HAP-1 (cell line): ENCODE data around the gene ATP13A4.

Experiments
- DNase-seq, 2 experiments: peaks; one replicate each; pipeline ENCODE4 v3.0.0-alpha.2; 2016 to 2020; ENCODE audit warnings: low spot score in 2 of 2
- H3K27me3 ChIP-seq: fragments of 250-450 bp; sonication (Bioruptor Pico); 2 replicates; pipeline ENCODE4 v1.5.1; 2020; ENCODE audit warnings: low read depth, mild to moderate bottlenecking, moderate library complexity
- H3K36me3 ChIP-seq: fragments of 250-450 bp; sonication (Bioruptor Pico); replicated peaks from 2 replicates; pipeline ENCODE4 v1.5.1; 2020; ENCODE audit warnings: mild to moderate bottlenecking
- H3K4me1 ChIP-seq: fragments of 250-450 bp; sonication (Bioruptor Pico); 2 replicates; pipeline ENCODE4 v1.5.1; 2020; ENCODE audit warnings: mild to moderate bottlenecking
- H3K4me3 ChIP-seq: fragments of 250-450 bp; sonication (Bioruptor Pico); 2 replicates; pipeline ENCODE4 v1.5.1; 2020; ENCODE audit warnings: mild to moderate bottlenecking, moderate library complexity
- H3K9me3 ChIP-seq: fragments of 250-450 bp; sonication (Bioruptor Pico); 2 replicates; pipeline ENCODE4 v1.5.1; 2020; ENCODE audit warnings: mild to moderate bottlenecking, moderate library complexity
- in situ Hi-C: fragments of 300-500 bp; cut with MboI; formaldehyde crosslinking; loops from 3 replicates; pipeline ENCODE4 v1.14.3; 2020; ENCODE audit warnings: low sequenced_read_pairs, inconsistent platforms, mixed read lengths

The ATP13A4 gene

GRCh38 chr3:193502871-193503270 is 51.8 kb downstream of the ATP13A4 start:
- Histone ChIP-seq H3K4me1 (no peaks in the 10 kb centered on the region), H3K27me3 (peaks cover 26% of the 10 kb centered on the region), H3K9me3 (no peaks in the 10 kb centered on the region), H3K36me3 (no peaks in the 10 kb centered on the region), H3K4me3 (no peak overlapping the region)
- DNase-seq = no peak
- in situ Hi-C loops = no loop called here

- H3K36me3 ChIP-seq = no peaks in the 10 kb centered on the region
- no peak for DNase-seq
- H3K27me3 ChIP-seq = peaks cover 26% of the 10 kb centered on the region; the same call in 1 of the 2 replicates
- H3K4me3 ChIP-seq = no peak overlapping the region
- in situ Hi-C loops = no loop called here
- H3K4me1 ChIP-seq = no peaks in the 10 kb centered on the region
- no peaks in the 10 kb centered on the region for H3K9me3 ChIP-seq
These were observed 54.8 kb downstream of the ATP13A4 start for GRCh38 chr3:193499801-193500485.

GRCh38 chr3:193499136-193499770 is 55.4 kb downstream of the ATP13A4 start:
- H3K27me3 ChIP-seq = peaks cover 24% of the 10 kb centered on the region; the same call in 1 of the 2 replicates
- no peaks in the 10 kb centered on the region for H3K36me3 ChIP-seq
- no peak for DNase-seq
- H3K4me1 ChIP-seq = no peaks in the 10 kb centered on the region
- H3K9me3 ChIP-seq = no peaks in the 10 kb centered on the region
- in situ Hi-C loops = no loop called here
- H3K4me3 ChIP-seq = no peak overlapping the region

- no peaks in the 10 kb centered on the region for H3K9me3 ChIP-seq
- DNase-seq = no peak
- no peaks in the 10 kb centered on the region for H3K4me1 ChIP-seq
- in situ Hi-C loops = no loop called here
- no peaks in the 10 kb centered on the region for H3K36me3 ChIP-seq
- H3K4me3 ChIP-seq = no peak overlapping the region
- peaks cover 20% of the 10 kb centered on the region; the same call in 1 of the 2 replicates for H3K27me3 ChIP-seq
These were observed 56.5 kb downstream of the ATP13A4 start for GRCh38 chr3:193498215-193498614.

GRCh38 chr3:193496658-193497057 is 58.0 kb downstream of the ATP13A4 start:
- Histone ChIP-seq H3K9me3 (no peaks in the 10 kb centered on the region), H3K4me1 (no peaks in the 10 kb centered on the region), H3K36me3 (no peaks in the 10 kb centered on the region), H3K4me3 (no peak overlapping the region), H3K27me3 (peaks cover 19% of the 10 kb centered on the region)
- no peak for DNase-seq
- in situ Hi-C loops = no loop called here

- Histone ChIP-seq H3K36me3 (no peaks in the 10 kb centered on the region), H3K4me1 (no peaks in the 10 kb centered on the region), H3K27me3 (peaks cover 19% of the 10 kb centered on the region), H3K9me3 (no peaks in the 10 kb centered on the region), H3K4me3 (no peak overlapping the region)
- DNase-seq = no peak
- in situ Hi-C loops = no loop called here
These were observed 63.7 kb downstream of the ATP13A4 start for GRCh38 chr3:193491026-193491425.

- DNase-seq = no peak
- Histone ChIP-seq H3K4me3 (no peak overlapping the region), H3K36me3 (no peaks in the 10 kb centered on the region), H3K4me1 (no peaks in the 10 kb centered on the region), H3K27me3 (peaks cover 19% of the 10 kb centered on the region), H3K9me3 (no peaks in the 10 kb centered on the region)
- in situ Hi-C loops = no loop called here
These were observed 64.1 kb downstream of the ATP13A4 start for GRCh38 chr3:193490580-193490979.

- in situ Hi-C loops = no loop called here
- Histone ChIP-seq H3K27me3 (peaks cover 19% of the 10 kb centered on the region), H3K4me1 (no peaks in the 10 kb centered on the region), H3K4me3 (no peak overlapping the region), H3K9me3 (no peaks in the 10 kb centered on the region), H3K36me3 (no peaks in the 10 kb centered on the region)
- no peak for DNase-seq
These were observed 64.7 kb downstream of the ATP13A4 start for GRCh38 chr3:193489949-193490348.

GRCh38 chr3:193488741-193489140 is 66.0 kb downstream of the ATP13A4 start:
- Histone ChIP-seq H3K9me3 (no peaks in the 10 kb centered on the region), H3K4me1 (no peaks in the 10 kb centered on the region), H3K4me3 (no peak overlapping the region), H3K27me3 (peaks cover 19% of the 10 kb centered on the region), H3K36me3 (no peaks in the 10 kb centered on the region)
- in situ Hi-C loops = no loop called here
- no peak for DNase-seq

GRCh38 chr3:193483988-193484539 is 70.6 kb downstream of the ATP13A4 start:
- Histone ChIP-seq H3K9me3 (no peaks in the 10 kb centered on the region), H3K4me3 (no peak overlapping the region), H3K4me1 (no peaks in the 10 kb centered on the region), H3K27me3 (peaks cover 6% of the 10 kb centered on the region; the same call in 1 of the 2 replicates), H3K36me3 (no peaks in the 10 kb centered on the region)
- DNase-seq = no peak
- in situ Hi-C loops = no loop called here

- Histone ChIP-seq H3K9me3 (no peaks in the 10 kb centered on the region), H3K36me3 (no peaks in the 10 kb centered on the region), H3K4me1 (no peaks in the 10 kb centered on the region), H3K27me3 (peaks cover 3% of the 10 kb centered on the region; the same call in 1 of the 2 replicates), H3K4me3 (no peak overlapping the region)
- in situ Hi-C loops = no loop called here
- no peak for DNase-seq
These were observed 73.3 kb downstream of the ATP13A4 start for GRCh38 chr3:193481436-193481835.

- no peaks in the 10 kb centered on the region for H3K9me3 ChIP-seq
- DNase-seq = no peak
- no peak overlapping the region for H3K4me3 ChIP-seq
- H3K4me1 ChIP-seq = no peaks in the 10 kb centered on the region
- no peaks in the 10 kb centered on the region for H3K36me3 ChIP-seq
- H3K27me3 ChIP-seq = no peaks in the 10 kb centered on the region
- in situ Hi-C loops = no loop called here
These were observed 80.2 kb downstream of the ATP13A4 start for GRCh38 chr3:193474446-193474845.

- H3K27me3 ChIP-seq = no peaks in the 10 kb centered on the region
- no peaks in the 10 kb centered on the region for H3K9me3 ChIP-seq
- H3K4me1 ChIP-seq = no peaks in the 10 kb centered on the region
- no peak overlapping the region for H3K4me3 ChIP-seq
- in situ Hi-C loops = no loop called here
- H3K36me3 ChIP-seq = no peaks in the 10 kb centered on the region
- no peak for DNase-seq
These were observed 84.0 kb downstream of the ATP13A4 start for GRCh38 chr3:193470710-193471109.

- no peaks in the 10 kb centered on the region for H3K36me3 ChIP-seq
- no peak for DNase-seq
- in situ Hi-C loops = loop anchor here (10.0 kb wide), 1 partner anchor 651 kb away; no protein-coding TSS in a partner anchor
- no peaks in the 10 kb centered on the region for H3K4me1 ChIP-seq
- no peaks in the 10 kb centered on the region for H3K9me3 ChIP-seq
- no peaks in the 10 kb centered on the region for H3K27me3 ChIP-seq
- H3K4me3 ChIP-seq = no peak overlapping the region
These were observed 88.6 kb downstream of the ATP13A4 start for GRCh38 chr3:193465992-193466608.
